Cardiac atrium fibroblast (primary cell): Measurements from ENCODE around the gene SLC35F2. TPM values are rescaled to one million over a fixed set of nuclear protein-coding genes. Genes with fewer than 3 reads are reported as not detected.

ENCODE experiments used
- total RNA-seq: library from RNA; depleted of rRNA; stranded (reverse); fragments of >200 nt; gene quantifications from 2 replicates; pipeline ENCODE4 v1.2.3, GENCODE V29; 2015

Gene SLC35F2, protein sequence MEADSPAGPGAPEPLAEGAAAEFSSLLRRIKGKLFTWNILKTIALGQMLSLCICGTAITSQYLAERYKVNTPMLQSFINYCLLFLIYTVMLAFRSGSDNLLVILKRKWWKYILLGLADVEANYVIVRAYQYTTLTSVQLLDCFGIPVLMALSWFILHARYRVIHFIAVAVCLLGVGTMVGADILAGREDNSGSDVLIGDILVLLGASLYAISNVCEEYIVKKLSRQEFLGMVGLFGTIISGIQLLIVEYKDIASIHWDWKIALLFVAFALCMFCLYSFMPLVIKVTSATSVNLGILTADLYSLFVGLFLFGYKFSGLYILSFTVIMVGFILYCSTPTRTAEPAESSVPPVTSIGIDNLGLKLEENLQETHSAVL
- total RNA-seq = 5.4 and 13.9 TPM in 2 replicates

DNA sequence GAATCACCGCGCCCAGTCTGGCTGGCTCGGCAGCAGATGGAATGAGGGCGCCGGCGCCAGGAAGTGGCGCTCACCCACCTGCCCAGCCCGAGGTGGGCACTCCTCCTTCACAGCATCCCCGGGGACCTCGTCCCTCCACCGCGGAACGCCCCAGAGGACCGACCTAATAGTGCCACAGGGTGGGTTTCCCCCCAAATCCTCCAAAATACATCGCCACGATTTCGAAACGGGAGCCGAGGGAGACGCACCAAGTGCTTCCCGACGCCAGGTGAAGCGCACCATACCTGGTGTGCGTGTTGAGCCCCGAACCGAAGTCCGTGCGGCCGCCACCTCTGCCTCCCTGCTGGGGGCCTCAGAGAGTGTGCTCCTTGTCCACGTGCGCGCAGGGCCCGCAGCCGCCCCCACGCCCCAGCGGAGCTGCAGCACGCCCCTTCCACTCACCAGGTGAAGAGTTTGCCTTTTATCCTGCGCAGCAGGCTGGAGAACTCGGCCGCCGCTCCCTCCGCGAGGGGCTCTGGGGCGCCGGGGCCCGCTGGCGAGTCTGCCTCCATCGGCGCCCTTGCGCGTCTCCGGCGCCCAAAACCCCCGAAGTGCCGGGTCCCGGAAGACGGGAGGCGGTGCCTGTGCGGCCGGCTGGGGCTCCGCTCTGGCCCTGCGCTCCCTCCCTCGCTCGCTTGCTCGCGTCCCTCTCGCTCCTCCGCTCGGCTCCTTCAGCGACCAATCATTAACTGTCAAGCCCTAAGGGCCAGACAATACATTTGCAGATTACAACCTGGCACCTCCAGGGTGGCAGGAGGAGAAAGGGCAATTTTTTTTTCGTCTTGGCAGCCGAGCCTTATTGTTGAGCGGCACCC is at the start of gene SLC35F2:
Gene SLC35F2 (minus strand): TSS at position 571 of the 854 bp plus-strand sequence. CDS start 20 bp downstream, at position 551.

Other genes with a start within 250 kb of the SLC35F2 start
- not detected in 2 replicates for gene SLN, start 146.7 kb downstream of the SLC35F2 start, total RNA-seq
- gene RAB39A, start 69.7 kb upstream of the SLC35F2 start, total RNA-seq = not detected in 2 replicates
- 14.6 and 18.3 TPM in 2 replicates for gene CUL5, start 150.1 kb upstream of the SLC35F2 start, total RNA-seq